OCI-LY1 (cell line): ENCODE measurements around the gene DTNBP1.

Source experiments
- H2AFZ ChIP-seq: fragments of 200-600 bp; sonication (generic), shearing (Covaris generic); 2 replicates; pipeline ENCODE4 v1.6.0; 2014; ENCODE audit warnings: antibody characterized with exemption, mild to moderate bottlenecking, low read length
- H3F3A ChIP-seq: fragments of 200-600 bp; sonication (generic), shearing (Covaris generic); 2 replicates; pipeline ENCODE4 v1.6.0; 2014; ENCODE audit warnings: mild to moderate bottlenecking, antibody characterized with exemption, low read length, moderate library complexity; ENCODE audit not compliant: insufficient read depth
- H3K27ac ChIP-seq: fragments of 200-600 bp; sonication (generic); 2 replicates; pipeline ENCODE4 v1.5.1; 2014; ENCODE audit warnings: low read length, mixed run types, mild to moderate bottlenecking, low read depth; ENCODE audit not compliant: poor library complexity, severe bottlenecking
- H3K27me3 ChIP-seq: fragments of 200-600 bp; sonication (generic); 2 replicates; pipeline ENCODE4 v1.6.0; 2014; ENCODE audit warnings: antibody characterized with exemption, mild to moderate bottlenecking, low read length, moderate library complexity; ENCODE audit not compliant: insufficient read depth
- H3K36me3 ChIP-seq: fragments of 200-600 bp; sonication (generic); 2 replicates; pipeline ENCODE4 v1.6.1; 2014; ENCODE audit warnings: mild to moderate bottlenecking, antibody characterized with exemption, low read length, moderate library complexity, mixed read lengths; ENCODE audit not compliant: insufficient read depth
- H3K4me1 ChIP-seq: fragments of 200-600 bp; sonication (generic); 2 replicates; pipeline ENCODE4 v1.5.1; 2014; ENCODE audit warnings: mild to moderate bottlenecking, low read length, moderate library complexity; ENCODE audit not compliant: insufficient read depth, severe bottlenecking
- H3K4me2 ChIP-seq: fragments of 200-600 bp; sonication (generic), shearing (Covaris generic); 2 replicates; pipeline ENCODE4 v1.6.1; 2014; ENCODE audit warnings: low read length
- H3K4me3 ChIP-seq: fragments of 200-600 bp; sonication (generic); 2 replicates; pipeline ENCODE4 v1.5.1; 2014; ENCODE audit warnings: low read length, low read depth, mild to moderate bottlenecking, mixed read lengths; ENCODE audit not compliant: poor library complexity, severe bottlenecking
- H3K79me2 ChIP-seq: fragments of 200-600 bp; shearing (Covaris generic); 2 replicates; pipeline ENCODE4 v1.6.1; 2016; ENCODE audit warnings: mixed run types, low read length, mixed read lengths; ENCODE audit not compliant: insufficient read depth
- H3K9ac ChIP-seq: fragments of 200-600 bp; sonication (generic), shearing (Covaris generic); 2 replicates; pipeline ENCODE4 v1.6.1; 2014; ENCODE audit warnings: mild to moderate bottlenecking, low read length, mixed read lengths
- H3K9me2 ChIP-seq: fragments of 200-600 bp; sonication (generic), shearing (Covaris generic); 2 replicates; pipeline ENCODE4 v1.6.1; 2014; ENCODE audit warnings: low read depth, mild to moderate bottlenecking, low read length, mixed read lengths
- H3K9me3 ChIP-seq: fragments of 200-600 bp; shearing (Covaris generic); 2 replicates; pipeline ENCODE4 v1.6.1; 2014; ENCODE audit warnings: low read length, mixed read lengths
- H4K20me1 ChIP-seq: fragments of 200-600 bp; sonication (generic), shearing (Covaris generic); 2 replicates; pipeline ENCODE4 v1.6.0; 2016; ENCODE audit warnings: mild to moderate bottlenecking, low read length; ENCODE audit not compliant: insufficient read depth
- CTCF ChIP-seq: fragments of 200-600 bp; sonication (generic), shearing (Covaris generic); IDR thresholded peaks from 2 replicates; pipeline ENCODE4 v1.5.1; 2017; ENCODE audit warnings: mild to moderate bottlenecking, antibody characterized with exemption, low read length, moderate library complexity, mixed read lengths
- EZH2 ChIP-seq: fragments of 200-600 bp; sonication (generic), shearing (Covaris generic); IDR thresholded peaks from 2 replicates; pipeline ENCODE4 v1.8.0; 2017; ENCODE audit warnings: borderline replicate concordance, mixed run types, mild to moderate bottlenecking, antibody characterized with exemption, low read length, moderate library complexity, mixed read lengths

DTNBP1 gene

GRCh38 chr6:15505463-15505918, 157.3 kb downstream of the DTNBP1 start:
- Histone ChIP-seq H3K4me1 (no peaks in the 10 kb centered on the region), H3K27me3 (no peaks in the 10 kb centered on the region), H3K4me3 (no peak overlapping the region), H3K9me3 (no peaks in the 10 kb centered on the region), H3K36me3 (0 out of 2 replicates have a peak, but pooled peaks cover 4% of the 10 kb centered on the region), H2AFZ (no peak overlapping the region), H3K9me2 (no peaks in the 10 kb centered on the region), H3K4me2 (no peak overlapping the region), H4K20me1 (no peaks in the 10 kb centered on the region), H3F3A (no peaks in the 10 kb centered on the region), H3K27ac (no peak overlapping the region), H3K79me2 (no peaks in the 10 kb centered on the region), H3K9ac (no peak overlapping the region)
- TF ChIP-seq EZH2 (no peak), CTCF (no peak)

GRCh38 chr6:15504581-15505350, 158.1 kb downstream of the DTNBP1 start:
- Histone ChIP-seq H2AFZ (no peak overlapping the region), H3F3A (no peaks in the 10 kb centered on the region), H3K4me1 (no peaks in the 10 kb centered on the region), H3K9me2 (no peaks in the 10 kb centered on the region), H3K4me2 (no peak overlapping the region), H3K27ac (no peak overlapping the region), H3K79me2 (no peaks in the 10 kb centered on the region), H3K4me3 (no peak overlapping the region), H3K9me3 (no peaks in the 10 kb centered on the region), H3K36me3 (0 out of 2 replicates have a peak, but pooled peaks cover 4% of the 10 kb centered on the region), H3K9ac (no peak overlapping the region), H4K20me1 (no peaks in the 10 kb centered on the region), H3K27me3 (no peaks in the 10 kb centered on the region)
- TF ChIP-seq EZH2: no peak
- TF ChIP-seq CTCF: no peak

GRCh38 chr6:15504040-15504495, 158.8 kb downstream of the DTNBP1 start:
- 0 out of 2 replicates have a peak, but pooled peaks cover 4% of the 10 kb centered on the region for H3K36me3 ChIP-seq
- no peaks in the 10 kb centered on the region for H3K4me1 ChIP-seq
- no peaks in the 10 kb centered on the region for H3K27me3 ChIP-seq
- H2AFZ ChIP-seq: no peak overlapping the region
- H3K9me2 ChIP-seq: no peaks in the 10 kb centered on the region
- H3K27ac ChIP-seq: no peak overlapping the region
- no peaks in the 10 kb centered on the region for H4K20me1 ChIP-seq
- H3K9me3 ChIP-seq: no peaks in the 10 kb centered on the region
- no peak for TF ChIP-seq CTCF
- TF ChIP-seq EZH2: no peak
- no peak overlapping the region for H3K4me2 ChIP-seq
- H3K9ac ChIP-seq: no peak overlapping the region
- no peak overlapping the region for H3K4me3 ChIP-seq
- H3F3A ChIP-seq: no peaks in the 10 kb centered on the region
- no peaks in the 10 kb centered on the region for H3K79me2 ChIP-seq
